HG02623 (cell line): ENCODE measurements around the gene ALG14.
"Not testable (repeated sequence)": the region's sequence is repeated elsewhere in the genome, so short reads cannot be mapped to it uniquely, and the experiment has no call there.

Experiments used
- ATAC-seq: cut with Tn5 transposase; IDR thresholded peaks from one replicate; pipeline ENCODE4 v1.9.1; 2021; ENCODE audit warnings: moderate library complexity; ENCODE audit not compliant: unreplicated experiment

The ALG14 gene

DNA sequence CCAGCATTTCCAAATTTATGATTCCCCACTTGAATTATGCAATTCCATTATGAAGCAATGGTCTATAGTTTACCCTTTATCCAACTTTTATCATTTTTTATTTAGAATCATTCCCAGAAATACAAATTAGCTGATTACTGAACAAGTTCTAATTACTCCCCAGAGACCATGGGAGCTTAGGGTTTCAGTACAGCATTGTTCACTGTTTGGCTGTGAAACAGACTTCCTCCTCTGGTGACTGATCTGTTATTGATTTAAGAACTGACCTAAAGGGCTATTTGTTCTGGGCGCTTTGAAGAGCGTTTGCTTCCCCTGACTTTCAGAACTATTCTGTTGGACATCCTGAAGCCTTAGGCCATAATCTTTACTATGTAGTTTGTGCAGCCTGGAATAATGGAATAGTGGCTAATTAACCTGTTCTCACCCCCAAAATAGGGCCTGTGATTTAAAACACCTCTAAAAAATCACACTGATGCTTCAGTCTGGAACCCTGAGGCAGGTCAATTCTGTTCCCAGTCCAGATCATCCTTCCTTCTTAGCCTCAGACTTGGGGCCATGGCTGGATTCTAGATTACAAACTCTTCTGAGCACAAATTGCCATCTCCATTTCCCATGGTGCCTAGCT, 58.7 kb downstream of the ALG14 start:
- no peak for ATAC-seq

- ATAC-seq = no peak
These were observed 60.4 kb downstream of the ALG14 start for GRCh38 chr1:95012389-95012788.

DNA sequence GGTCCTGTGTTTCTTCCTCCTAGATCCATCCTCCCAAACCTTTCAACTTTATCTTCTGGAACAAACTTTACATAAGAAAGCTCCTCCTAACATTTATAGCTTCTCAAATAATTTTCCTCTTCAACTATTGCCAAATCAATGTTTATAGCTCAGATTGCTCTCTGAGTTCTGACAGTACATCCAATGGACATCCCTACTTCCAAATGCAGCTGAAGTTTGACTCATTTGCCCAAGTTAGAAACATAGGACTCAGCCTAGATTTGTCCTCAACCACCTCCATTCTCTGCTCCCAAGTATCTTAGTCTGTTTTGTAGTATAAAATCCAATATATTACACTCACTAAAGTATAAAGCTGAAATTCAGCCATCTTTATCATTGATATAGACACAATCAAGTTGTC, 62.6 kb downstream of the ALG14 start:
- no peak for ATAC-seq

- no peak for ATAC-seq
These were observed 65.1 kb downstream of the ALG14 start for GRCh38 chr1:95007687-95008086.

- ATAC-seq = no peak
These were observed 66.1 kb downstream of the ALG14 start for GRCh38 chr1:95006681-95007080.

DNA sequence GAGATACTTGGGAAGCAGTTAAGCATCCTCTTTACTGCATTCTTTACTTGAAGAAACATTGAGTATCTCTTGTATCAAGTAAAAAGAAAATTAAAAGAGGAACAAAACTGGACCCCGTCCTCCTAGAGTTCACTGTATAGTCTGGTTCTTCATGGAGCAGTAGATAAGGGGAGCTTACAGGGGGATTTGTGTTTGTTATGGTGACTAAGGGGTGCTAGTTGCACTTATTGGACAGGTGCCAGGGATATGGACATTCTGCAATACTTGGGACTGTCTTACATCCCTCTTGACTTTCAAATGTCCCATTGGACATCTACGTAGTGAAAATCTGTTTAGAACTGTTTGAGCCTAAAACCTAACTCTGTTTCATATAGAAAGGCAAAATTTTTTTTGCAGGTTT, 67.2 kb downstream of the ALG14 start:
- ATAC-seq = no peak

DNA sequence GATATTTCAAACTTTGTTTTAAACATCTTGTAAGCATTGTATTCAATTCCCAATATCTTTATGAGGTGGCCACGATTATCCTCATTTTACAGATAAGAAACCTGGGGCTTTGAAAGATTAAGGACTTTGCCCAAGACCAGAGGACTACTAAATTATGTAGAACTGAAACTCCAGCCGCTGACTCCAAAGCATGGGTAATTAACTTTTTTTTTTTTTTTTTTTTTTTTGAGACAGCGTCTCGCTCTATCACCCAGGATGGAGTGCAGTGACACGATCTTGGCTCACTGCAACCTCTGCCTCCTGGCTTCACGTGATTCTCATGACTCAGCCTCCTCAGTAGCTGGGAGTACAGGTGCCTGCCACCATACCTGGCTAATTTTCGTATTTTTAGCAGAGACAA, 68.7 kb downstream of the ALG14 start:
- ATAC-seq = no peak

- ATAC-seq = no peak
These were observed 69.4 kb downstream of the ALG14 start for GRCh38 chr1:95003433-95003738.

GRCh38 chr1:95002540-95003432, 70.0 kb downstream of the ALG14 start:
- ATAC-seq = no peak

DNA sequence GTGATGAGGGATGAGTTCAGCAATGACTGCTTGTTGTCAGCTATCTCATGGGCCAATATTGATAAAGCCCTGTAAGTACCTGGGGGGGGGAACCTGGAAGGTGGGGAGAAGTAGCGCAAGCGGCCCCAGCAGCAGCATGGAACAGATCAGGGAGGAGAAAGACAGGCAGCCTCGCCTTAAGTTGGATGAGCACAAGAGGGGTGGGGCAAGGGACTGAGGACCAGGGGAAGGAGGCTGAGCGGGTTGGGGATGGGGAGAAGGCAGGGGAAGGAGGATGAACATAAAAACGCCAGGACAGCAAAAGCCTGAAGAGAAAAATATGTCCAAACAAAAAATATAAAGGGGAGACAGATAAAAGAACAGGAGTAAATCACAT, 70.6 kb downstream of the ALG14 start:
- no peak for ATAC-seq

GRCh38 chr1:94999456-95000131, 73.2 kb downstream of the ALG14 start:
- ATAC-seq = no peak

DNA sequence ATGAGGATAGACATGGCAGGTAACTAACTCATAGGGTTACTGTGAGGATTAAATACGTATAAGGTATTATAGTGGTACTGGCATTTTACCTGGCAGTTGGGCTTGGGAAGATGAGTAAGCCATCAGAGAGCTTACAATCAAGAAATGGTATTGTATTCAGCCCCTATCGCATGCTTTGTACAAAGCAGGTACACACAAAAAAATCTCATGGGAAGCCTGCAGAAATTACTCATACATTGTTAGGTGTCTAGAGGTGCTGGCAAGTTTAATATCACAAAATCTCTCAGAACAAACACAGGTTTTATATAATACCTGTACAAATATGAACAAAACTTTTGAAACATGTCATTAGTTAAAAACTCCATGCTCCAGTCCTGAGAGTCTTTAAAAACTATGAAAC, 74.0 kb downstream of the ALG14 start:
- ATAC-seq = no peak

DNA sequence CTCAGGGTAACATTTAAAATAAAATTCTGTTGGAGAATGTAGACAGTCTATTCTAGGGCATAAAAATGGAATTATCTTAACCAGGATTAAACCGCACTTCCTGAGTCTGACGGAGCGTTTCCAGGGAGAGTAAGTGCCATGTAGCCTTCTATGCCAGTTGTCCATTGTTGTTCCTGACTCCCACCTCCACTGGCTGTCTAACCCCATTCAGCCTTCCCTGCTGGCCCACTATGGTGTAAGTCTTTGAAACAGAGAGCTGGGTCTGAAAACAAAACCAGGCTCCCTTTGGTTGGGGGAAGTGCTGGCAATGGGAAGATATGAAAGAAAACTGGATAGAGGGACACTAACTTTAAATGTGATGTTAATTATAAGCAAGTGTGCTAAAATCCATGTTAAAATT, 74.6 kb downstream of the ALG14 start:
- ATAC-seq = no peak

DNA sequence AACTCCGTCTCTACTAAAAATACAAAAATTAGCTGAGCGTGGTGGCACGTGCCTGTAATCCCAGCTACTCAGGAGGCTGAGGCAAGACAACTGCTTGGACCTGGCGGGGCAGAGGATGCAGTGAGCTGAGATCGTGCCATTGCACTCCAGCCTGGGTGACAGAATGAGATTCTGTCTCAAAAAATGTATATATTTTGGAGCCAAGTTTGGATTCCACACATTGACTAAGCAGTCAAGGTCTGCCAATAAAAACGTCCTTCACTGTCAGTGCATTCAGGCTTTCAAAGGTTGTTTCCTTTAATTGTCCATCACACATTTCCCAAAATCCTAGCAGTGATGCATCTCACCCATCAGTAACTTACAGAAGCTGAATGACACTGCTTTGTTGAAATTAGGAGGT, 77.2 kb downstream of the ALG14 start:
- not testable (repeated sequence) for ATAC-seq

DNA sequence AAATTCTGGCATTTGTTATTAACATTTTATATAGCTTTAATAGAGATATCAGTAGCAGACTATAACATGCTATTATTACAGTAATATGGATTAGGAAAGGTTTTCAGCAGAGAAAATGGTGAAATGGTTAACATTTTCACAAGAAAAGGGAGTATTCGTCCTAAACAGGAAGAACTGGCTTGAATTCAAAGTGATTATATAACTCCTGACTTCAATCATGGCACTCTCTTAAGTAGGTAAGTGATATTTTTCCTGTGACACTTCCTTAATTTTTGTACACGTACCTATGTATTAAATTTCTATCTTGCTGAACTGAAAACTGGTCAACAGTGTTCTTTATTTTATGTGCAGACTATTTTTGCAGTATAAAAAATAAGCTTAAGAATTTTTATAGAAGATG, 77.9 kb downstream of the ALG14 start:
- ATAC-seq = no peak

- ATAC-seq = no peak
These were observed 78.7 kb downstream of the ALG14 start for GRCh38 chr1:94993931-94994645.

GRCh38 chr1:94992863-94993563, 79.7 kb downstream of the ALG14 start:
- no peak for ATAC-seq

GRCh38 chr1:94992161-94992560, 80.6 kb downstream of the ALG14 start:
- ATAC-seq = no peak

DNA sequence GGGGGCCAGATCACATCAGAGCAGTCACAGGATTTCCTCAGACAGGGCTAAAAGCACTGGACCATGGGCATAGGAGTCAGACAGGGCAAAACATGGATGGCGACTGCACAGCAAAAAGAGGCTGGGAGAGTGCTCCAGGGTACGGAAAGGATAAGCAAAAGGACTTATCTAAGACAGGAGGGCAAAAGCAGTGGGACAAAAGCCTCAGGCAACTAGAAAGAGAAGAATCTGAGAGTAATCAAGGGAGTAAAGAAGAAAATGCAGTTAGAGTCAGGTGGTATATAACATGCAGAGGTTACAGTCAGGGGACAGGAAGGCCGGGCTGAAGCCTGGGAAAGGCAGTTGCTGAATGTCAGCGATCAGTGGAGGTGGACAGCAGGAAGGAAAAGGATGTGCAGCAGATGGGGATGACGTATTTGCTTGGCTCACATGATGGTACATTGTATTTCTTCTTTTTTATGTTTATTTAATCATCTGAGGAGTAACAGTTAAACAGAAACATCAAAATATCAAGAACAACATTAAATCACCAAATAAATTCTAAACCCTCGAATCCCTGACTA, 82.8 kb downstream of the ALG14 start:
- ATAC-seq = no peak

GRCh38 chr1:94989398-94989797, 83.4 kb downstream of the ALG14 start:
- ATAC-seq = no peak

- no peak for ATAC-seq
These were observed 84.4 kb downstream of the ALG14 start for GRCh38 chr1:94988356-94988755.
